Measurements from ENCODE around the gene FAM3C.
"Not testable (repeated sequence)": the region's sequence is repeated elsewhere in the genome, so short reads cannot be mapped to it uniquely, and the experiment has no call there.

FAM3C gene, protein sequence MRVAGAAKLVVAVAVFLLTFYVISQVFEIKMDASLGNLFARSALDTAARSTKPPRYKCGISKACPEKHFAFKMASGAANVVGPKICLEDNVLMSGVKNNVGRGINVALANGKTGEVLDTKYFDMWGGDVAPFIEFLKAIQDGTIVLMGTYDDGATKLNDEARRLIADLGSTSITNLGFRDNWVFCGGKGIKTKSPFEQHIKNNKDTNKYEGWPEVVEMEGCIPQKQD

DNA sequence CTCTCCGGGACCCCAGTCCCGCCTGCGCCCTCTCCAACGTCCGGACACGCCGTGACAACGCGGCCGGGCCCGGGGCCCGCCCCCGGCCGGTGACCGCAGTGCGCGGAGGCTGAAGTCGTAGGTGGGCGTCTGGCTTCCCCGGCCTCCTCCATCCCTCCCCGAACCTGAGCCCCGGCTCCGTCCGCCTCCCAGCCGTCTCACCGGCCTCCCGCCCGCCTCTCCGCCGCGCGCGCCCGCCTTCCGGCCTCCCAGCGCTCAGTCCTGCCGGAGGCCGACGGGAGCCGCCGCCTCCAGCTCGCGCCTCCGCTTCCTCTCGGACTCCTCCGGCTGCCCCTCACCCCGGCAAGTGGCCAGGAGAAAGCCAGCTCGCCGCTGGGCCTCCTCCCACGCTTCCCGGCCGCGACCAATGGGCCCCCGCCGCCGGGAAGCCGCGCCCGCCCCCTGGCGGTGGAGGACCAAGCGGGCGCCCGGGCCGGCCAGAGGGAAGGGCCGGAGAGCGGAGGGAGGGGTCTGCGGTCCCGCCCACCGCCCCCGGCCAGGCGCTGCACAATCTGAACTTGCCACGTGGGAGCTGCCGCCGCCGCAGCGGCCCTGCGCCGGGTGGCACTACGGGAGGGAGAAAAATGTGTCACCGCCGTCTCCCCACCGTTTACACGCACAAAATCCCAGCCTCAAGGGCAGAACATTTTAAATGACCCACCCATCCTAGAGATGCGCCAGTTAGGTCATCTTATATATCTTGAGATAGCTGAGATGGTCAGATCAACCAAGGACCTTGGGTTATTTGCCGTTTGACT lies at the start of gene FAM3C:
FAM3C (minus strand) TSS at position 348 of the 797 bp plus-strand sequence. CDS start 13,339 bp downstream, outside the sequence.
- DNase-seq (ENCODE audit: low read depth, low spot score): peak; percentile 83

GRCh38 chr7:121442845-121443244 lies 46.7 kb upstream of the FAM3C start:
- no peak for DNase-seq (ENCODE audit: low read depth, low spot score)

DNA sequence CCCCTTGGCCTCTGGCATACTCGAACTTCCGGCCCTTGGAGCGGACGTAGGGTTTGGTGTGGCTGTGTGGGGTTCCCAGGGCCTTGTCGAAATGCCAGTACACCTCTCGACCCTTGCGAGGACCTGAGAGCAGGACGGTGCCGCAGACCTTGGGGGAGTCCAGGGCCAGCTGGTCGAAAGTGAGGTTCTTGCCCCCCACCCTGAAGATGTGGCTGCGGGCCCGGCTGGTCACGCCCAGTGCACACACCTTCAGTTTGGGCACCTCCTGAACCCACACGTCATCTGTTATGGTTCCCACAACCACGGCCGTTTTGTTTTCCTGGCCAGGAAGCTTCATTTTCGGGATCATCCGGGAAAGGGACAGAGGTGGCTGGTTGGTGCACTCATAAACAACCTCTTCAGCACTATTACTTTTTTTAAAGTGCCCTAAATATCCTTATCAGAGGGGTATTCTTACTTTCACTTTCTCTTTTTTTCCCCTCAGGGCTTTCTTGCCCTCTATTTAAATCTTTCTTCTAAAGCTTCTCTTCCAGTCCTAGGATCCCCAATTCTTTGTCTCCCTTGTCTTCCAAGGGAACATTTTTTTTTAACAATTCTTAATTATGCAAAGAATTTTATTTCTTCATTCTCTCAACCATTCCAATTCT lies 44.9 kb upstream of the FAM3C start:
- no peak for DNase-seq (ENCODE audit: low read depth, low spot score)

DNA sequence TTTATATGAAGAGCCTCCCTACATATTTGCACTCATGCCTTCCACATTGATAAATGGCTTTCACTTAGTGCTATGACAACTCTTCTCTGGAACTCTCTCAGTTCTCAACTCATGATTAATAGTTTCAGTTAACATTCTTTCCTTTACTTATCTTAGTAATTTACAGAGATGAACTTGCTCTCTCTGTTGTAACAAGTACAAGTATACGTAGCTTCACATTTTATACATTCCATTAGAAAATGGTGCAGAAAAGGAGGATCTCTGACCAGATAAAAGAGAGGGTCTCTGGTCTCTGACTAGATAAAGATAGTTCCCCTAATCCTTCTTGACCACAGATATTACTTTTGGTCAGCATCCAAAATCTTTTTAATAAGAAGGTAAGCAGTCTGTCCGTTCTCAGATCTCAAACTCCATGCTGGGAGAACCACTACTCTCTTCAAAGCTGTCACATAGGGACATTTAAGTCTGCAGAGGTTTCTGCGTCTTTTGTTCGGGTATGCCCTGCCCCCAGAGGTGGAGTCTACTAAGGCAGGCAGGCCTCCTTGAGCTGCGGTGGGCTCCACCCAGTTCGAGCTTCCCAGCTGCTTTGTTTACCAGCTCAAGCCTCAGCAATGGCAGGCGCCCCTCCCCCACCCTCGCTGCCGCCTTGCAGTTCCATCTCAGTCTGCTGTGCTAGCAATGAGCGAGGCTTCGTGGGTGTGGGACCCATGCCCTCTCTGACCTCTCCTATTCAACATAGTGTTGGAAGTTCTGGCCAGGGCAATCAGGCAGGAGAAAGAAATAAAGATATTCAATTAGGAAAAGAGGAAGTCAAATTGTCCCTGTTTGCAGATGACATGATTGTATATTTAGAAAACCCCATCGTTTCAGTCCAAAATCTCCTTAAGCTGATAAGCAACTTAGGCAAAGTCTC lies 42.2 kb upstream of the FAM3C start:
- DNase-seq (ENCODE audit: low read depth, low spot score): peak; percentile 24

GRCh38 chr7:121437470-121437869 lies 41.4 kb upstream of the FAM3C start:
- DNase-seq (ENCODE audit: low read depth, low spot score): no peak

GRCh38 chr7:121436688-121437087 lies 40.6 kb upstream of the FAM3C start:
- DNase-seq (ENCODE audit: low read depth, low spot score): no peak

DNA sequence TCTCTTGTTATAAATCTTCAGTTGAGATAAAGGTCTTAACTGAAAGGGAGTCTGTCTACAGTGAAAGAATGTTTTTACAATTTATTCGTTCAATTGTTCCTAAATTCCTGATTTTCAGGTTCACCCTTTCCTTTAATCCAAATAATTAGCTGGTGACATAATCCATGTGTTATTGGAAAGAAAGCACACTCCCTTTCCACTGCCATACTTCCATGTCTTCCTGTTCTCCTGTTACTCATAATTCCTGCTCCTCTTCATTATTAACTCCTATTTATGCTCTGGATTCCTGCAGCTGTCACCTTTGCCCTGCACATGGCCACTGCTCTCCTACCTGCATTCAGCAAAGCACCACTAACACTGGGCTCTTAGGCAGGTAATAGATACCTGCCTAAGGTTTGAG lies 40.0 kb upstream of the FAM3C start:
- DNase-seq (ENCODE audit: low read depth, low spot score): no peak

GRCh38 chr7:121433775-121434174 lies 37.7 kb upstream of the FAM3C start:
- no peak for DNase-seq (ENCODE audit: low read depth, low spot score)

DNA sequence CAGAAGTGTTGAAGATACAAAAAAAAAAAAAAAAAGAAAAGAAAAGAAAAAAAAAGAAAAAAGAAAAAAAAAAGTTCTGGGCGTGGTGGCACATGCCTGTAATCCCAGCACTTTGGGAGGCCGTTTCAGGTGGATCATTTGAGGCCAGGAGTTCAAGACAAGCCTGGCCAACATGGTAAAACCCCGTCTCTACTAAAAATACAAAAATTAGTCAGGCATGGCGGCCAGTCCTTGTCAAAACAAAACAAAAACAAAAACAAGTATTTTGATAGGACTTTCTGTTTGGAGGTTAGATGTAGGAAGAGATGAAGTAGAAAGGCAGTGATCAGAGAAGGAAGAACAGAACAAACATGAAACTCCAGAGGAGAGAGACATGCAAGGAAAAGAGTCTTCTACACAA lies 36.4 kb upstream of the FAM3C start:
- not testable (repeated sequence) for DNase-seq (ENCODE audit: low read depth, low spot score)

- no peak for DNase-seq (ENCODE audit: low read depth, low spot score)
Measured at GRCh38 chr7:121431996-121432395, 35.9 kb upstream of the FAM3C start.

DNA sequence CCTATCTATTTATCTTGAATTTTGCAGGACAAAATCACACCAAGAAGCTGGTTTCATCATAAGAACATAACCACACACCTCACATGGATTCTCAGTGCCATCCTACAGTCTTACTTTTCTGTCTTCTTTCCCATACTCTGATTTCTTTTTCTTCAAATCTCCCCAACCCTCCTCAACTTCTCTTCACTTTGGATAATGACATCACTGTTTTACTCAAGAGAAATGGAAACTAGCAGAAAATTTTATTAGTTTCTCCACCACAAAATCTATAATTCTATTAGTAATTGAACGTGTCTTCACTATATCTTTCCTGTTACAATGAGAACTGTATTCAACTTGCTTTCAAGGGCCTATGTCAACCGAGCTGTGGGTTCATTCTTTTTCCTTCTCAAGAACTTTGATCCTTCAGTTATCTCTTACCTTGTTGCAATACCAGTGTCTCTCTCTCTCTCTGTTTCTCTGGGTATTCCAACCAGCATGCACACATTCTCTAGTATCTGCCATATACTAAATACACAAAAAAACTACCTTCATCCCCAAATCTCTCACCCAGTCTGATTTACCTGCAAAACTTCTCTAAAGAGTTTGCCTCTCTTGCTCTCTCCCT lies 35.4 kb upstream of the FAM3C start:
- DNase-seq (ENCODE audit: low read depth, low spot score): no peak

DNA sequence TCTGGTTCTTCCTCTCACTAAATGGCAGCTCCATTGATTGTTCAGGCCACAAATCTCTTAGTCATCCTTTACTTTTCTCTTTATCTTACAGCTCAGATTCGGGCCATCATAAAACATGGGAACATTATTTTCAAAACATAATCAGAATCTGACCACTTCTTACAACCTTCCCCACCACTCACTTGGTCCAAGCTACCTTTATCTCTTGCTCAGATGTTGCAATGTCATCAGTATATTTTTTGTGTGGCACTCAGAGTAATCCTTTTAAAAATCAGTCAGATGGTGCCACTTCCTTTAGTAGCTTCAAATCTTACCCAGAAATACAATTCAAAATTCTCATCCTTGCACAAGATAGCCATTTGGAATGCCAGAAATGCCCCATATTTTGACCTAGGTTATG lies 34.5 kb upstream of the FAM3C start:
- DNase-seq (ENCODE audit: low read depth, low spot score): no peak

DNA sequence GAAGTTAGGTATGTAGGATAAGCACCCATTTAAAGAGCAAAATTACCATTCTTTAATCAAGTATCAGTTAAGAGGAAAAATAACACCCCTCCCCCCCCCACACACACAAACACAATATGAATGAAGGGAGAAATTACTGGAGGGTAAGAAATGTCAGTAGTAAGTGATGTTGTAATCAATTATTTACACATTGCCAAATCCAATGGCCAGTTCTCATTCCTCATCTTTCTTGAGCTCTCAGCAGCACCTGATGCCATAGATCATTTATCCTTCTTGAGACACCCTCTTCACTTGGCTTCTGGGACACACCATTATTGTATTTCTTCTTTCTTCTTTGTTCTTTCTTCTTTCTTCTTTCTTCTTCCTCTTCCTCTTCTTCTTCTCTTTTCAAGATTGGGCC lies 33.7 kb upstream of the FAM3C start:
- DNase-seq (ENCODE audit: low read depth, low spot score): no peak

DNA sequence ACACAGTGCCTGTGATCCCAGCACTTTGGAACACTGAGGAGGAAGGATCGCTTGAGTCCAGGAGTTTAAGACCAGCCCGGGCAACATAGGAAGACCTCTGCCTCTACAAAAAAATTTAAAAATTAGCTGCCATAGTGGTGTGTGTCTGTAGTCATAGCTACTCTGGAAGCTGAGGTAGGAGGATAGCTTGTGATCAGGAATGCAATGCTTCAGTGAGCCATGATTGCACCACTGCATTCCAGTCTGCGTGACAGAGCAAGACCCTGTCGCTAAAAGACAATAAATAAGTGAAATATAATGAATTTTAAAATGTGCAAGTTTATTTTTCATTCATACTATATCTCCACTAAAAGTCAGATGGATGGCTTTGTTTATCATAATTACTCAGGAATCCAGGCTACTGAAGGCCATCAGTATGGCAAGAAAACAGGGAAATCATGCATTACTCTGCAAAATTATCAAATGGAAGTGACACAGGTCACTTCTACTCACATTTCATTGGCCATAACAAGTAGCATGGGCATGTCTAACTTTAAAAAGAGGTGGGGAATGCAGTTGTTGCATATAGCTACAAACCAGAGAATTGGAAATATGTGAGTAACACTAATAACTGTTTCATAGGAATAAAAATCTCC lies 32.9 kb upstream of the FAM3C start:
- DNase-seq (ENCODE audit: low read depth, low spot score): no peak

DNA sequence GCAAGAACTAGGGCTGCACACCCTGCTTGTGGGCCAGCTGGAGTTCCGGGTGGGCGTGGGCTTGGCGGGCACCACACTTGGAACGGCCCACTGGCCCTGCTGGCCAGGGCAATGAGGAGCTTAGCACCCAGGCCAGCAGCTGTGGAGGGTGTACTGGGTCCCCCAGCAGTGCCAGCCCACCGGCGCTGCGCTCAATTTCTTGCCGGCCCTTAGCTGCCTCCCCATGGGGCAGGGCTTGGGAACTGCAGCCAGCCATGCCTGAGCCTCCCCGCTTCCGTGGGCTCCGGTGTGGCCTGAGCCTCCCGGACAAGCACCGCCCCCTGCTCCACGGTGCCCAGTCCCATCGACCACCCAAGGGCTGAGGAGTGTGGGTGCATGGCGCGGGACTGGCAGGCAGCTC lies 25.6 kb upstream of the FAM3C start:
- DNase-seq (ENCODE audit: low read depth, low spot score): not testable (repeated sequence)

DNA sequence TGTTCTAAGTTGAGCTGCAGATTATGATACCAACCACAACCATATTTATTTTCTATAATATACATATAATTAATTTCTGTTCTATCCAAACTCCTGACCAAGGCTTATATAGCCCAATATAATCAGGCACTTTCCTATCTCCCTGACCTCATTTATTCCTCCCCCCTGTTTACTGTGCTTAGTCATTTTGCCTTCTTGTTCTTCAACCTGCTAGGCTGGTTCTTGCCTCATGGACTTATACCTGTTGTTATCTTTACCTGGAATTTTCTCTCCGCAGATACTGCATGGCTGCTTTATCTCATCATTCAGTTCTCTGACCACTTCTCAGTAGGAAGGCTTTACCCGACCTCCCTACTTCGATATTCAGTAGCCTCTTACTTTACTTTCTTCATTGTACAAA lies 24.9 kb upstream of the FAM3C start:
- no peak for DNase-seq (ENCODE audit: low read depth, low spot score)

DNA sequence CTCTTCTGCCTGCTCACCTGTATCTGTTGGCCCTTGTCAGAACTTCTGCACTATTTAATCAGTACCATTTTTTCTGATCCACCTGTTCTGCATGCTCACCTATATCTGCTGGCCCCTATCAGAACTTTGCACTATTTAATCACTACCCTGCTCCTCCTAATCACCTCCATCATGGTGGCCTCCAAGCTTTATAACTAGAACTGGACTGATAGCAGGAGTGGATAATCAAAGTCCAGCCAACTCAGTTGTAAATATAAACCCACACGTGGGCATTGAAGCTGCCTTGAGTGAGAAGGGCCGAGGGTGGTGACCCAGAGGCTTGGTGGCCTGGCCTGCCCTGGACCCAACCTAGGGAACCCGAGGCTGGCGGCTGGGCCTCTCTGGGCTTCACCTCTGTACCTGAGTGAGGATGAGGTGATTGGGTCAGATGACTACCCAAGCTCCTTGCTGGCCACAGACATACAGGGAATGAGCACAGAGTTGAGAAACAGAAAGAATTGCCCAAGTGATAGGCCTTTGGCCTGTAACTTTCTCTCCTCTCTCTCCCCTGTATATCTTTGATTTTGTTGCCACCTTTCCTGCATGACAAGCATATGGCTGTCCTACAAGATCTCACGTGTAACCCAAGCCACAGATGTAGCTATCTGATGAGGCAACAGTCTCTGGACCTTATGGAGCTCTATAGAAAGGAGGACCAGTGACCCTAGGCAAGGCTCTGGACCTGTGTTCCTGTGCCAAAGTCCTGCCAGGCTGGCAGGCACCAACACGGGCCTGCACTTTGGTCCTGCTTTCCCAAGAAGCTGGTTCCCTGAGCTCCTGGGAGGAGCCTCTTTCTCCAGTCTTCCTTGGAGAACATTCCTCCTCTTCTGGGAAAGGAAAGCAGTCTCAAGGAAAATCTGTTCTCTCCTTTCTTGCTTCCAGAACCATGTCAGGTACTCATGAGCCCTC lies 23.4 kb upstream of the FAM3C start:
- no peak for DNase-seq (ENCODE audit: low read depth, low spot score)

GRCh38 chr7:121416533-121416932 lies 20.4 kb upstream of the FAM3C start:
- no peak for DNase-seq (ENCODE audit: low read depth, low spot score)

DNA sequence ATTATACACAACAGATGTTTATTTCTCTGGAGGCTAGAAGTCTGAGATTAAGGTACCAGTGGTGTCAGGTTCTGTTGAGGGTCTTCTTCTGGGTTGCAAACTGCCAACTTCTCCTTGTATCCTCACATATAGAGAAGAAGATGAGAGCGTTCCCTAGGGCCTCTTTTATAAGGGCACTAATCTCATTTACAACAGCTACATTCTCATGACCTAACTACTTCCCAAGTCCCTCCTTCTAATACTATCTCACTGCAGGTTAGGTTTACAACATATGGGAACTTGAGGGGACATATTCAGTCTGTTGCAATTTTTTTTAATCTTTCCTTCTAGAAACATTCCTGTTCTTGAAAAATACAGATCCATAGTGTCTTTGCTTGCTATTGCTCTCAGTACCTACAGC lies 18.3 kb upstream of the FAM3C start:
- no peak for DNase-seq (ENCODE audit: low read depth, low spot score)

GRCh38 chr7:121411597-121411979 lies 15.5 kb upstream of the FAM3C start:
- no peak for DNase-seq (ENCODE audit: low read depth, low spot score)

Data from smooth muscle cell of the brain vasculature (primary cell).